Posterior vena cava (tissue), 2 donors: ENCODE results near the gene TOR4A. TPM values are rescaled to one million over a fixed set of nuclear protein-coding genes. Genes with fewer than 3 reads are reported as not detected.

ENCODE experiments used
- DNase-seq: peaks from one replicate; pipeline ENCODE4 v3.0.0-alpha.2; 2020; ENCODE audit warnings: low spot score
- intact Hi-C, 2 donors: fragments of 100-400 bp; cut with DNase I; formaldehyde crosslinking; loops; one replicate each; pipeline versions ENCODE4 v1.14.1 to v1.14.2; 2022 to 2023
- long read RNA-seq, 2 donors: library from polyadenylated mRNA; unstranded; transcript quantifications; one replicate each; pipeline ENCODE4 v2.0.0, GENCODE V29; 2020 to 2021
- total RNA-seq, 2 donors: library from RNA; stranded (reverse); fragmentation: NEBNext Ultra II Directional; extraction: Animal tissue kit (Norgen Biotek cat#: 25700); gene quantifications; one replicate each; pipeline ENCODE4 v1.2.1, GENCODE V29; 2021
- donor health status: DM: yes; HTN: yes; CAD: no.
- donor health status: DM: yes; HTN: yes; CAD: no.

Gene TOR4A
- 1 to 10 TPM; 5.3 to 7.0 TPM for total RNA-seq
- long read RNA-seq, donor 1, full-length matches to known transcripts, result 4 of 7 reads
- long read RNA-seq, donor 1, partial matches to known transcripts, result 3 of 7 reads
- long read RNA-seq, donor 1, other reads (novel, unspliced or antisense), result 0 of 7 reads
- long read RNA-seq, donor 2, partial matches to known transcripts, result 0 of 1 reads
- long read RNA-seq, donor 2, other reads (novel, unspliced or antisense), result 1 of 1 reads

DNA sequence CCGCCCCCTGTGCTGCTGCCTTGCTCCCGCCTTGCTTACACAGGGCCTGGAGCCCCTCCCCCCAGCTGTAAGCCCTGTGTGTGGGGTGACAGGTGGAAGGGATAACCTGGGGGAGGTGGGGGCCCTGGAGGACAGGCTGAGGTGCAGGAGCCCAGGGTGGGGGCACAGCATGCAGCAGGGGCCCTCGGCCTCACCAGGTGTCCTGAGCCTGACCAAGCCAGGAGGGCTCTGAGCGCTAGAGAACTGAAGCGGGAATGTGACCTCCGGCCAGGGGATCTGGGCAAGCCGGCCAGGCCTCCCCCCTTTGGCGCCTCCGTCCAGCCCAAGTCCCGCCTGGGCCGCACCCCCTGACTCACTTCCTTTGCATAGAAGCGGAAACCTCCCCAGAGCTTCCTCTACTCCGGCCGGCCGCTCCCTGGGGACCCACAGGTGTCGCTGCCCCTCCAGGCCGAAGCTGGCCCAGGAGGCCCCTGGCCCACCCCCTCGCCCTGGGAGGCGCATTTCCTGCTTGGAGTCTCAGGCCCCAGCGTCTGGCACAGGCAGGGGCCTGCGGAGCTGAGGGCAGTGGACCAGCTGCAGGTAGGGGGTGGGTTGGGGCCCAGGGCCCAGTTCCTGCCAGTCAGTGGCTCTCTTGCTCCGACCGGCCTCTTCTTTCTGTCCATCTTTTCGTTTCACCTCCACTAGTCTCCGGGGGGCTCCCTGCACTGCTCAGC, at the start of gene TOR4A:
Gene TOR4A, plus strand, starts transcription at position 398 of the 713 bp plus-strand sequence. CDS start 964 bp downstream, outside the sequence.
- peak; percentile 95 for DNase-seq
- intact Hi-C loops, result no loop called here

DNA sequence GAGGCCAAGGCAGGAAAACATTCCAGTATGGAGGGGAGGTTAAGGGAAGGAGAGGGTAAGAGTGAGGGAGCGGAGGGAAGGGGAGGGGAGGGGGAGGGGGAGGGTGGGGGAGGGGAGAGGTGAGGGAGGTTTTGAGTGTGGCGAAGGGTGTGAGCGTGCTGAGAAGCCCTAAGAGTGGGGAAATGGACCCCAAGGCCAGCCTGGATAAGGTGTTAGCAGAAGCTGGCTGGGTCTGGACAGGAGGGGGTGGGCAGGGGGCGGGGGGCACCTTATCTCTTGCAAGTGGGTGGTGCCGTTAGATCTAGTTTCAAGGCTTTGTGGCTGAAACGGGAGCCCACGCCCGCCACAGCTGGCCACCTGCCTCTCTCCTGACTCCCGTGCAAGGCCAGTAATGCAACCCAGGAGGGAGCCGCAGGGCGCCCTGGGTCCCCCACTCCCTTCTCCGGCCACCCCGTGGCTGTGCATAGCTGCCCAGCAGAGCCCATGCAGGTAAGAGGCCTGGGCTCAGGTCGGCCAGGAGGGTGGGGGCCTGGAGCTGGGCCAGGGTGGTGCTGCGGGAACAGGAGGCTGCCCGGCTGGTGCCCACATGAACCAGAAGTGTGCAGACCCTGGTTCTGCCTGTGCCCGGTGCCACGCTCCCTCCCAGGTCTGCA, 49.5 kb upstream of the TOR4A start:
- DNase-seq, result no peak
- intact Hi-C loops, result loop anchor here in 1 of 2 donors (5.0 kb wide), 1 partner anchor 111 kb away; no protein-coding TSS in a partner anchor

DNA sequence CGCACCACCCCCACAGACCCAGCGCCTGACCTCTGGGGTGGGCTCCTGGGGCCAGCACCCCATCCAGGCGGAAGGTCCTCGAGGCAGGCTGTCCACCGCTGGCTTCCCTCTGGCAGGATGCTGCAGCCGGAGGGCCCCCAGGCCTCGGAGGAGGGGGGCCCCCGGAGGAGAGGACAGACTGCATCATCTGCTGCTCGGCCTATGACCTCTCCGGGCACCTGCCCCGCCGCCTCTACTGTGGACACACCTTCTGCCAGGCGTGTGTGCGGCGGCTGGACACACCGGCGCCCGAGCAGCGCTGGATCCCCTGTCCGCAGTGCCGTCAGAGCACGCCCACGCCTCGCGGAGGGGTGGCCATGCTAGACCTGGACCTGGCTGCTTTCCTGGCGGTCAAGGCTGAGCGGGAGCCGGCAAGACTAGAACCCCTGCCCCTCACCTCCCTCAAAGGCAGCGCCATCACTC, 49.0 kb upstream of the TOR4A start:
- DNase-seq, result no peak
- intact Hi-C loops, result loop anchor here in 1 of 2 donors (5.0 kb wide), 1 partner anchor 111 kb away; no protein-coding TSS in a partner anchor

DNA sequence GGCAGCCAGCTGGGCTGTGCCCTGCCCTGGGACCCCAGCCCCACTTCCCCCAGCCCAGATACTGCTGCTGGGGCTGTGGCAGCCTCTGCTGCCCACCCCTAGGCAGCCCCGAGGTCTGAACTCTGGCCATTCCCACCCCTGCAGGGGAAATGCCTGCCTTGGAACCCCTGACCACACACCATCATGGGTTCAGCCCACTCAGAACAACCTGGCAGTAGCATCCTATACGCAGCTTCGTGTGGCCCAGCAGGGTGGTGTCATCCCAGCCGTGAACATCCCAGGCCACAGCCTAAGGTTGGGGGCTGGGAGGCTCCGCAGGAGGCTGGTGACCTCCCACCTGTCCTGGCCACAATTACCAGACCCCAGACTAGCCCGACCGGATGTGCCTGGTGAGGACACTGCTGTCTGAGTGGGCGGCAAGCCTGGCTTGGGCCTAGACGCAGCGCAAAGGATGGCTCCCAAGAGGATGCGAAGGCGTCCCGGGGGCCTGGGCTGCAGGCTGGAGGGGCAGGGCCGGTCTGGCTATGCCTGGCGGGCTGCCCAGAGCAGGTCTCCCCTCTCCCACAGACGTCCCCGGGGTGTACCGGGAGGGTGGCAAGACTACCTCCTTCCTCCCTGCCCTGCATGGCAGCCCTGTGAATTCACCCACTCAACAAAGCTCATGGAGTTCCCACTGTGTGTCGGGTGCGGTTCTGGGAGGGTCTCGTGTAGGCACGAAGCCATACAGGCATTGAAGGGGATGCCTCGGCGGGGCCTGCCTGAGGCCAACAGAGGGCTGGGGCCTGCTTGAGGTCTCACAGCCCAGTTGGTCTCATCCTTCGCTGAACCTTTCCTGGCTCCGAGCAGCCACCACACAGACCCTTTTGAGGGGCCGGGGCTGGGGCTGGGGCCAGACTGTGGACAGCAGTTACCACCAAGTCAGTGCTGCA, 48.3 kb upstream of the TOR4A start:
- no peak for DNase-seq
- intact Hi-C loops, result loop anchor here in 1 of 2 donors (1.0 to 5.0 kb wide), 2 partner anchors 28 to 112 kb away; no protein-coding TSS in a partner anchor

DNA sequence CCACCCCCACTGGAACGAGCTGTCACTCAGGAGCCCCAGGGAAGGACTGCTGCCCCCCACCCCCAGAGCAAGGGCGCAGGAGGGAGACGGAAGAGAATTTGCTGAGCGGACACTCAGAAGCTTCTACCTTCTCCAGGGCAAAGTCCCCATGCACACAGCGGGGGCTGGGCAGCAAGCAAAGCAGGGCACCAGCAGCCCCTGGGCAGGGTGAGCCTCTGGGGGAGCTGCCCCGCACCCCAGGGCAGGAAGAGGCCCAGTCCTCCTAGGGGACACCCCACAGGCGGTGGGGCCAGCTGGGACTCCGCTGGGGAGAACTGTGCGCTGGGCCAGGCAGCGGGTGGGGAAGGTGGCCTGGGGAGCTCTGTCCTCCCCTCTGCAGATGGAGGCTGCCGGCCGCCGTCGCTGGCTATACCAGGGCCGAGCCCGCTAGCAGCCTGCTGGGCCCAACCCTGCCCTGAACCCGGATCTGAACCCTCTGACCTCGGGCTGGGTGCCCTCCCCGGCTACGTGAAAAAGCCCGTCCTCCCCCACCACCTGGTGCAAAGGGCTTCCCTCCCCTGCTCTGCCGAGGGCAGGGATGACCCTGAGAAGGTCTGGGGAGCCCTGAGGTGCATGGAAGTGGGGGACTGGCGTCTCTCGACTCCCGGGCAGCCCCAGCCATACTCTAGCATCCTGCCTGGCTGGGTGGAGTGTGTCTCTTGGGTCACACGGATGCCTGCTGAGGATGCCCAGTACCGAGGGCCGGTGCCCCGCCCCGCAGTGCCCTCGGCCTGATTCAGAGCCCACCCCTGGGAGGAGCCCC, 47.4 kb upstream of the TOR4A start:
- no peak for DNase-seq
- intact Hi-C loops, result loop anchor here in 1 of 2 donors (1.0 to 5.0 kb wide), 2 partner anchors 27 to 113 kb away; no protein-coding TSS in a partner anchor

DNA sequence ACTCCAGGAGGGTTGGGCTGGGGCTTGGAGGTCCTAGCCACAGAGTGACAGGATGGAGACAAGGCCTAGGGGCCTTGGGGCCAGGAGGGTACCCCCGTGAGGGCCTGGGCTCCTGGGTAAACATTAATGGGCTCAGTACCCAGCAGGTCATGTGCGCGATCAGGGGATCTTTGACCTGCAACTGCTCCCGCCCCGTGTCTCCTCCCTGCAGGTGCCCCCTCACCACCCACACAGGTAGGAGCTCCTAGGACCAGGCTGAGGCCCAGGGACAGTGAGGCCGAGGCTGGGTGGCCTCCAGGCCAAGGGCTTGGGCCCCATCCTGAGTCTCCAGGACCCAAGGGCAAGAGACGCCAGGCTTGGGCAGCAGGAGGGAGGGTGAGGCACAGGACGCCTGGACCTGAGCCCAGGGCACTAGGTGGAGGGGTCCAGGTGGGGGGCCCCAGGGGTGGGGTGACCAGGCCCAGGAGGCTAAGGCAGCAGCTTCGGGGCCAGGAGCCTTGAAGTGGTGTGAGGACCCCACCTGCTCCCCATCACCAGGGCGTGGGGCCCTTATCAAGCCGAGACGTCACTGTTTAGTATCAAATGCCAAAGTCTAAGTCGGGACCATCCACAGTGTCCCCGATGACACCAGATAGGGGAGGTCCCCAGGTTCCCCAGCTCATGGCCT, 46.7 kb upstream of the TOR4A start, which contains the start of gene SLC34A3:
Gene SLC34A3, plus strand, starts transcription at position 197 of the 667 bp plus-strand sequence. CDS start 802 bp downstream, outside the sequence.
- no peak for DNase-seq
- intact Hi-C loops, result no loop called here

DNA sequence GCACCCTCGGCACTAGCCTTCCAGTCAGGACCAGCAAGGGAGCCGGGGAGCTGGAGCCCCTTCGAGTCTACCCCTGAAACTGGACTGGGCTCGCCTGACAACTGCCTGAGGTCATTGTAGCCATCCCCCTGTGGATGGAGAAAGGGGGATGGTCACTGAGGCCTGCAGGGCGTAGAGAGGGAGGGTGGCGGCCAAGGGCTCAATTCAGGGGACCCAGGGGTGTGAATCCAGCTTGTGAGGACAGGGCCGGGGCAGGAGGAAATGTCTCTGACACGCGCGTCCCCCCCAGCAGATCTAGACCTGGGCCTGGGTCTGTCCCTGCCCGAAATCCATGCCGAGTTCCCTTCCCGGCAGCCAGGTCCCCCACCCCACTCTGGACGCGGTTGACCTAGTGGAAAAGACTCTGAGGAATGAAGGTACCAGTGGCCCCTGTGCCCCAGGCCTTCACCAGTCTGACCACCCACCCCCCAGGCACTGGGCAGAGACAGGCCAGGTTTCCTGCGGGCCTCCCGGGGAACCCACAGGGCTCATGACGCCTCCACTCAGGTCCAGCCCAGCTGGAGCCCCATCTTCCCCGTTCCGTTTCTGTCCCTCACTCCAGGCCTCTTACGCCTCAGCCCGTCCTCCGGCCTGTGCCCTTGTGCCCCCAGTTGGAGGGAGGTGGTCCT, 46.0 kb upstream of the TOR4A start:
- no peak for DNase-seq
- intact Hi-C loops, result no loop called here

DNA sequence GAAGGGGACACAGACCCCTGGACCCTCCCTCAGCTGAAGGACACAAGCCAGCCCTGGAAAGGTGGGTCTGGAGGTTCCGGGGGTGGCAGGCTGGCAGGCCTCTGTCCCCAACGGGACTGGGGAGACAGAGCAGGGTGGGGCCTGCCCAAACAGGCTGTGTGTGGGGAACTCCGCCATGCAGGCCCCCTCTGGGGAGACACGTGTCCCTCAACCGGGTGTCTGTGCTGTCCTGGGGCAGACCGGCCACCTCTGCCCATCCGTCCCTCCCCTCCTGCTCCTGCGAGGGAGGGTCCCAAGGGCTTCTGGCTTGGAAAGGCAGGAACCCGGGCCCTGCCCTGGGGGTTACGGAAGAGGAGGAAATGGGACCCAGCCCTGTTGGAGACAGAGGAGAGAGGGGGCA, 45.4 kb upstream of the TOR4A start:
- no peak for DNase-seq

DNA sequence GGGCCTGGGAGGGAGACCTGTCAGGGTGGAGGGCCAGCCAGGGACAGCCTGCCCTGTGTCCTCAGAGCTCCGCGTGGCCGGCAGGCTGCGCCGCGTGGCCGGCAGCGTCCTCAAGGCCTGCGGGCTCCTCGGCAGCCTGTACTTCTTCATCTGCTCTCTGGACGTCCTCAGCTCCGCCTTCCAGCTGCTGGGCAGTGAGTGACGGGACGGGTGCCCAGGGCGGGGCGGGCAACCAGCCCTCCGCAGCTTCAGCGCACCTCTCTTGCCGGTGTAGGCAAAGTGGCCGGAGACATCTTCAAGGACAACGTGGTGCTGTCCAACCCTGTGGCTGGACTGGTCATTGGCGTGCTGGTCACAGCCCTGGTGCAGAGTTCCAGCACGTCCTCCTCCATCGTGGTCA, 45.0 kb upstream of the TOR4A start:
- no peak for DNase-seq
- intact Hi-C loops, result no loop called here

More for the DNA sequence above, 45.4 kb upstream of the TOR4A start:
- intact Hi-C loops, result no loop called here

DNA sequence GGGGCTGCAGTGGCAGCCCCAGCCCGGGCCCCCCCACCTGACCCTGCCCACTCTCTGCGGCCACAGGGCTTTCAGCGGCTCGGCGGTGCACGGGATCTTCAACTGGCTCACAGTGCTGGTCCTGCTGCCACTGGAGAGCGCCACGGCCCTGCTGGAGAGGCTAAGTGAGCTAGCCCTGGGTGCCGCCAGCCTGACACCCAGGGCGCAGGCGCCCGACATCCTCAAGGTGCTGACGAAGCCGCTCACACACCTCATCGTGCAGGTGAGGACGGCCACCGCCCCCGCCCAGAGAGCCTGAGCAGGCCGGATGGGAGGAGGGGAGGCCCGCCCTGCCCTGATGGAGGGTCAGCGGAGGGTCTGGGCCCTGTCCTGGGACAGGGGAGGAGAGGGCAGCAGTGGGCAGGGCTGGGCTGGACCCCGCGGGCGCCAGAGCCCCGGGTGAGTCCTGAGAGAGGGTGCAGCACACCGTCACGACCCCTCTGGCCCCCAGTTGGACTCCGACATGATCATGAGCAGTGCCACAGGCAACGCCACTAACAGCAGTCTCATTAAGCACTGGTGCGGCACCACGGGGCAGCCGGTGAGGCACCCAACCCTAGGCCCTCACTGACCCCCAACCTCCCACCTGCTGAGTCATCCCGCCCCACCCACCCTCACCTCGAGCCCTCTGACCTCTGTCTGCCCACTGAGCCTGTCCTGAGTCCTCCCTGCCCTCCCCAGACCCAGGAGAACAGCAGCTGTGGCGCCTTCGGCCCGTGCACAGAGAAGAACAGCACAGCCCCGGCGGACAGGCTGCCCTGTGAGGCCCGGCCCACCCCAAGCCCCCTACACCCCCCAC, 44.2 kb upstream of the TOR4A start:
- intact Hi-C loops, result no loop called here
- no peak for DNase-seq

DNA sequence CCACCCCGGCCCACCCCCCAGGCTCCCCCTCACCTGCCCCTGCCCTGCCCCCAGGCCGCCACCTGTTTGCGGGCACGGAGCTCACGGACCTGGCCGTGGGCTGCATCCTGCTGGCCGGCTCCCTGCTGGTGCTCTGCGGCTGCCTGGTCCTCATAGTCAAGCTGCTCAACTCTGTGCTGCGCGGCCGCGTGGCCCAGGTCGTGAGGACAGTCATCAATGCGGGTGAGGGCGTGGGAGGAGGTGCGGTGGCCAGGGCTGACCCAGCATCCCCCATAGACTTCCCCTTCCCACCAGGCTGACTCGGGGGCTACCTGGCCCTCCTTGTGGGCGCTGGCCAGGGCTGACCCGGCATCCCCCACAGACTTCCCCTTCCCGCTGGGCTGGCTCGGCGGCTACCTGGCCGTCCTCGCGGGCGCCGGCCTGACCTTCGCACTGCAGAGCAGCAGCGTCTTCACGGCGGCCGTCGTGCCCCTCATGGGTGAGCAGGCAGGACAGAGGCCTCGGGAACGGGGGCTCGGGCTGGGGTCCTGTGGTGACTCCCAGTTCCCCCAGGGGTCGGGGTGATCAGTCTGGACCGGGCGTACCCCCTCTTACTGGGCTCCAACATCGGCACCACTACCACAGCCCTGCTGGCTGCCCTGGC, 43.4 kb upstream of the TOR4A start:
- no peak for DNase-seq
- intact Hi-C loops, result no loop called here

DNA sequence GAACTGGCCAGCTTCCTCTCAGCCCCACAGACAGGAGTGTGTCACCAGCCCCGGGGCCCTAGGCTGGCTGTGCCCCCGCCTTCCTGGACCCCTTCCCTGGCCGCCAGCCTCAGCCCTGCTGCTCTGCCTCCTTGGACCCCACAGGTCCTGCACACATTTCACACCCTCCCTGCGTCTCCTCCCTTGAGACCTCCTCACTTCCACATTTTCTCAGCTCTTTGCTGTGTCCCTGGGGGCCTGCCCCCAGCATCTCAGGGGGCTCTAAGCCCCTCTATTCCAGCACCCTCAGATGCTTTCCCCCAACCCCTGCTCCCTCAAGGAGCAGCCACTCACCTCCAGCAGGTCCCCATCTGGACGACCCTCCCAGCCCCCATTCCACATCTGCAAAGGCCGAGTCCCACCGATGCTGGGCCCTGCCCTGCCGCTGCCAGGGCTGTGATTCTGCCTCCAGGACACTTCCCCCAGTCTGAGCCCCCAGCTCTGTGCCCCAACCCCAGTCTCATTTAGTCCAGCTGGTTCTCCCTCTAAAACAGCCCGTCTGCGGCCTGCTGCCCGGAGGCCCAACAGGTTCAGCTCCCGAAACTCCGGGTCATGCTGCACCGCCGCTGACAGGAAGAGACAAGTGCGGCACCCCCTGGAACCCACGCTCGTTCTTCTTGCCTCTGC, 42.6 kb upstream of the TOR4A start:
- intact Hi-C loops, result no loop called here
- DNase-seq, result no peak

DNA sequence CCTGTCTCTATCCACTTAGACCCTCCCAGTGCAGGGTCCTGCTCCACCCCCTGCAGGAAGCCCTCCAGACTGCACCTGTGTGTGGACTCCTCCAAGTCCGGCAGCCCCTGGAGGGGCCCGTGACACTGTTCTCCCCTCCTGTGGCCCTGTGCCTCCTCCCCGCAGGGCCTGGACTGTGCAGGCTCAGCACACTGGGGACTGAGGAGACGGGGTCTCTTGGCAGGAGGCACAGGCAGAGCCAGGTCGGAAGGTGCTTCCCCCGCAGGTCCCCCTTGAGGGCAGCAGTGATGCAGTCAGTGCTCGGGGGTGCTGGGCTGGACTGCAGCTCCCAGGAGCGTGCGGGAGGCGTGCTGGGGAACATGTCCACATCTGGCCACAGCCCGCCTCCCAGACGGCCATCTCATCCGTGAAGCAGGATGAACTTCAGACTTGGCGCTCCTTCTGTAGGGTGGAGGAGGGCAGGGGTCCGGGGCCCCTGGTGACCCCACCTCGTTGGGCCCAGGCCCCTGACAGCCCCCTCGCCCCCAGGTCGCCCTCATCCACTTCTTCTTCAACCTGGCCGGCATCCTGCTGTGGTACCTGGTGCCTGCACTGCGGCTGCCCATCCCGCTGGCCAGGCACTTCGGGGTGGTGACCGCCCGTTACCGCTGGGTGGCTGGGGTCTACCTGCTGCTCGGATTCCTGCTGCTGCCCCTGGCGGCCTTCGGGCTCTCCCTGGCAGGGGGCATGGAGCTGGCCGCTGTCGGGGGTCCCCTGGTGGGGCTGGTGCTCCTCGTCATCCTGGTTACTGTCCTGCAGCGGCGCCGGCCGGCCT, 41.9 kb upstream of the TOR4A start:
- no peak for DNase-seq
- intact Hi-C loops, result no loop called here

DNA sequence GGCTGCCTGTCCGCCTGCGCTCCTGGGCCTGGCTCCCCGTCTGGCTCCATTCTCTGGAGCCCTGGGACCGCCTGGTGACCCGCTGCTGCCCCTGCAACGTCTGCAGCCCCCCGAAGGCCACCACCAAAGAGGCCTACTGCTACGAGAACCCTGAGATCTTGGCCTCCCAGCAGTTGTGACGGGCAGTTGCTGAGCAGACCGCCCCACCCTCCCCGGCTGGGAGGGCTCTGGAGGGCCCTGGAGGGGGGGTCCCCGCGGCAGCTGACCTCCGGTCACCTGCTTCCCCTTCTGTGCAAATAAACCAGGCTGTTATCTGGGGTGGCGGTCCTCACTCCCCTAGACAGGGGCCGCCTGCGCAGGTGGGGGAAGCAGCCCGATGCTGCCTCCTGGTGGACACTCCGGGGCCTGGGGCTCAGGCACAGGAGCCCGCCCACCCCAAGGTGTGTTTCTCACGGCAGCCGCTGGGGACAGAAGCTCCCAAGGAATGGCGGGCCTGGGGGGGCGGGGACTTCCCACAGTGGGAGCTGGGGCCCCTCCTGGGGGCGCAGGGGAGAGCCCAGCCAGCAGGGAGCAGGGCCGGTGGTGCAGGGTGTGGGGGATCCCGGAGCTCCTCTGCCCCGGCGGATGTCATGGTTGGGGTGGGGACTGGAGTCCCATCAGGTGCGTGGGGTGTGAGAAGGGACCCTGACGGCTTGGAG, 41.1 kb upstream of the TOR4A start:
- intact Hi-C loops, result no loop called here
- DNase-seq, result peak; percentile 95
